ENCODE measurements around the gene CFH. TPM values are rescaled to one million over a fixed set of nuclear protein-coding genes. Genes with fewer than 3 reads are reported as not detected.
"Not testable (repeated sequence)": the region's sequence is repeated elsewhere in the genome, so short reads cannot be mapped to it uniquely, and the experiment has no call there.

CFH gene
- polyA plus RNA-seq (ENCODE audit: insufficient read depth in 1 of 5, insufficient read length in 5 of 5, low replicate concordance in 1 of 5) = 10 to 100 TPM; 22.1 to 37.0 (median 36.3) TPM
- long read RNA-seq, donor 1, partial matches to known transcripts = 6 of 8 reads
- long read RNA-seq, donor 1, other reads (novel, unspliced or antisense) = 0 of 8 reads
- long read RNA-seq, donor 2, full-length matches to known transcripts = 3 of 3 reads
- long read RNA-seq, donor 2, partial matches to known transcripts = 0 of 3 reads
- long read RNA-seq, donor 2, other reads (novel, unspliced or antisense) = 0 of 3 reads
- long read RNA-seq, donor 3, full-length matches to known transcripts = 5 of 5 reads
- long read RNA-seq, donor 3, partial matches to known transcripts = 0 of 5 reads
- long read RNA-seq, donor 3, other reads (novel, unspliced or antisense) = 0 of 5 reads
- long read RNA-seq, donor 4, partial matches to known transcripts = 6 of 7 reads
- long read RNA-seq, donor 4, other reads (novel, unspliced or antisense) = 0 of 7 reads
- long read RNA-seq, donor 5, full-length matches to known transcripts = 6 of 6 reads
- long read RNA-seq, donor 5, partial matches to known transcripts = 0 of 6 reads
- long read RNA-seq, donor 5, other reads (novel, unspliced or antisense) = 0 of 6 reads
- long read RNA-seq, donor 6, full-length matches to known transcripts = 6 of 6 reads
- long read RNA-seq, donor 6, partial matches to known transcripts = 0 of 6 reads
- long read RNA-seq, donor 6, other reads (novel, unspliced or antisense) = 0 of 6 reads
- long read RNA-seq, donor 7, full-length matches to known transcripts = 8 of 8 reads
- long read RNA-seq, donor 7, partial matches to known transcripts = 0 of 8 reads
- long read RNA-seq, donor 7, other reads (novel, unspliced or antisense) = 0 of 8 reads
- long read RNA-seq, donor 8, partial matches to known transcripts = 0 of 2 reads
- long read RNA-seq, donor 8, other reads (novel, unspliced or antisense) = 0 of 2 reads

- peak; percentile 34 to 44 for DNase-seq
Observed at GRCh38 chr1:196651637-196652215, at the start of gene CFH. TSS of gene CFH (plus strand) at chr1:196652043. CDS start at chr1:196652118, 75 bp downstream.

- no peak for DNase-seq
Observed at GRCh38 chr1:196603651-196604050, 48.2 kb upstream of the CFH start.

- DNase-seq = no peak
Observed at GRCh38 chr1:196607981-196608380, 43.9 kb upstream of the CFH start.

- peak; percentile 73 to 75 for DNase-seq
Observed at GRCh38 chr1:196608390-196609369, 43.2 kb upstream of the CFH start, which contains the start of gene KCNT2. TSS of gene KCNT2 (minus strand) at chr1:196608440. CDS start at chr1:196608309, 131 bp downstream.

- peak in 1 of 2 donors; percentile 42 for DNase-seq
Observed at GRCh38 chr1:196609370-196609737, 42.5 kb upstream of the CFH start.

GRCh38 chr1:196611873-196612272, 40.0 kb upstream of the CFH start:
- DNase-seq = no peak

- DNase-seq = no peak
Observed at GRCh38 chr1:196619721-196620120, 32.1 kb upstream of the CFH start.

- no peak for DNase-seq
Observed at GRCh38 chr1:196623079-196623478, 28.8 kb upstream of the CFH start.

- DNase-seq = no peak
Observed at GRCh38 chr1:196628838-196629237, 23.0 kb upstream of the CFH start.

- no peak for DNase-seq
Observed at GRCh38 chr1:196637606-196638005, 14.2 kb upstream of the CFH start.

- no peak for DNase-seq
Observed at GRCh38 chr1:196638466-196638865, 13.4 kb upstream of the CFH start.

- DNase-seq = not testable (repeated sequence)
Observed at GRCh38 chr1:196639291-196639690, 12.6 kb upstream of the CFH start.

- no peak for DNase-seq
Observed at GRCh38 chr1:196640976-196641375, 10.9 kb upstream of the CFH start.

- no peak for DNase-seq
Observed at GRCh38 chr1:196649990-196650389, 1.9 kb upstream of the CFH start.

GRCh38 chr1:196650403-196650802, 1.4 kb upstream of the CFH start:
- no peak for DNase-seq

GRCh38 chr1:196651079-196651478, 764 bp upstream of the CFH start:
- no peak for DNase-seq

- DNase-seq = no peak
Observed at GRCh38 chr1:196654271-196654670, 2.4 kb downstream of the CFH start.

- DNase-seq = no peak
Observed at GRCh38 chr1:196655071-196655470, 3.2 kb downstream of the CFH start.

- no peak for DNase-seq
Observed at GRCh38 chr1:196655494-196655893, 3.7 kb downstream of the CFH start.

GRCh38 chr1:196659471-196659870, 7.6 kb downstream of the CFH start:
- no peak for DNase-seq

- DNase-seq = no peak
Observed at GRCh38 chr1:196660272-196660671, 8.4 kb downstream of the CFH start.

All from right lung (tissue), 10 donors.